BJ (cell line): ENCODE results near the gene HMCN2. TPM values are rescaled to one million over a fixed set of nuclear protein-coding genes. Genes with fewer than 3 reads are reported as not detected.

Experiments used
- CTCF ChIA-PET: fragments of 350-600 bp; formaldehyde crosslinking; extraction: SDS; loops from one replicate; lab custom pipeline; 2021; ENCODE audit warnings: antibody characterized with exemption, inconsistent platforms; lab: Yijun Ruan, JAX
- POLR2A ChIA-PET: fragments of 300-600 bp; sonication (Branson Sonifier 250); formaldehyde crosslinking; extraction: SDS; loops from one replicate; lab custom pipeline; 2021; ENCODE audit warnings: antibody characterized with exemption; lab: Charles Lee
- DNase-seq: peaks from one replicate; pipeline ENCODE4 v3.0.0-alpha.2; 2011; ENCODE audit warnings: low read depth
- H3K27me3 ChIP-seq: 2 replicates; pipeline ENCODE4 v1.6.0; 2011; ENCODE audit warnings: low read length; ENCODE audit not compliant: control insufficient read depth, insufficient read depth
- H3K36me3 ChIP-seq: 2 replicates; pipeline ENCODE4 v1.5.1; 2011; ENCODE audit warnings: low read length; ENCODE audit not compliant: control insufficient read depth, insufficient read depth
- H3K4me3 ChIP-seq: 2 replicates; pipeline ENCODE4 v1.5.1; 2011; ENCODE audit warnings: low read depth, mild to moderate bottlenecking, control low read depth, low read length
- CTCF ChIP-seq: IDR thresholded peaks from 2 replicates; pipeline ENCODE4 v1.5.1; 2011; ENCODE audit warnings: low read depth, mild to moderate bottlenecking, control low read depth, inconsistent platforms, low read length, moderate library complexity; ENCODE audit not compliant: insufficient read depth
- polyA plus RNA-seq: library from polyadenylated mRNA; depleted of rRNA; stranded (reverse); fragments of >200 nt; gene quantifications from 2 replicates; pipeline ENCODE4 v1.2.3, GENCODE V29; 2011

Gene HMCN2
- polyA plus RNA-seq, 1 experiment: not detected

- Histone ChIP-seq H3K36me3 (no peaks in the 10 kb centered on the region), H3K4me3 (no peak overlapping the region), H3K27me3 (peaks cover 17% of the 10 kb centered on the region)
- ChIA-PET CTCF (interaction anchor here (0.9 to 1.6 kb wide), 3 partner anchors 9 to 33 kb away, joined by 3 to 4 read pairs (median 3); no protein-coding TSS in a partner anchor), POLR2A (no interaction called here)
- DNase-seq: no peak
- no peak for TF ChIP-seq CTCF
These were observed 18.1 kb downstream of the HMCN2 start for GRCh38 chr9:130283539-130284248.

- H3K36me3 ChIP-seq: no peaks in the 10 kb centered on the region
- no peak for TF ChIP-seq CTCF
- CTCF ChIA-PET: interaction anchor here (0.9 to 1.6 kb wide), 3 partner anchors 9 to 33 kb away, joined by 3 to 4 read pairs (median 3); no protein-coding TSS in a partner anchor
- H3K27me3 ChIP-seq: peaks cover 22% of the 10 kb centered on the region
- POLR2A ChIA-PET: no interaction called here
- DNase-seq: no peak
- H3K4me3 ChIP-seq: no peak overlapping the region
These were observed 18.7 kb downstream of the HMCN2 start for GRCh38 chr9:130284249-130284625.

GRCh38 chr9:130284690-130285089 is 19.1 kb downstream of the HMCN2 start:
- Histone ChIP-seq H3K36me3 (no peaks in the 10 kb centered on the region), H3K4me3 (no peak overlapping the region), H3K27me3 (peaks cover 27% of the 10 kb centered on the region)
- DNase-seq: no peak
- POLR2A ChIA-PET: no interaction called here
- CTCF ChIA-PET: interaction anchor here (0.9 kb wide), 1 partner anchor 8 kb away, joined by 3 read pairs; no protein-coding TSS in a partner anchor
- no peak for TF ChIP-seq CTCF

- ChIA-PET POLR2A (no interaction called here), CTCF (no interaction called here)
- H3K27me3 ChIP-seq: peaks cover 32% of the 10 kb centered on the region
- no peak for DNase-seq
- no peak for TF ChIP-seq CTCF
- H3K36me3 ChIP-seq: no peaks in the 10 kb centered on the region
- no peak overlapping the region for H3K4me3 ChIP-seq
These were observed 19.7 kb downstream of the HMCN2 start for GRCh38 chr9:130285271-130285670.

GRCh38 chr9:130286072-130286770 is 20.7 kb downstream of the HMCN2 start:
- Histone ChIP-seq H3K27me3 (peaks cover 39% of the 10 kb centered on the region), H3K36me3 (no peaks in the 10 kb centered on the region), H3K4me3 (no peak overlapping the region)
- DNase-seq: no peak
- CTCF ChIA-PET: no interaction called here
- no peak for TF ChIP-seq CTCF
- POLR2A ChIA-PET: no interaction called here
